ENCODE data around the gene CA11.

DNA sequence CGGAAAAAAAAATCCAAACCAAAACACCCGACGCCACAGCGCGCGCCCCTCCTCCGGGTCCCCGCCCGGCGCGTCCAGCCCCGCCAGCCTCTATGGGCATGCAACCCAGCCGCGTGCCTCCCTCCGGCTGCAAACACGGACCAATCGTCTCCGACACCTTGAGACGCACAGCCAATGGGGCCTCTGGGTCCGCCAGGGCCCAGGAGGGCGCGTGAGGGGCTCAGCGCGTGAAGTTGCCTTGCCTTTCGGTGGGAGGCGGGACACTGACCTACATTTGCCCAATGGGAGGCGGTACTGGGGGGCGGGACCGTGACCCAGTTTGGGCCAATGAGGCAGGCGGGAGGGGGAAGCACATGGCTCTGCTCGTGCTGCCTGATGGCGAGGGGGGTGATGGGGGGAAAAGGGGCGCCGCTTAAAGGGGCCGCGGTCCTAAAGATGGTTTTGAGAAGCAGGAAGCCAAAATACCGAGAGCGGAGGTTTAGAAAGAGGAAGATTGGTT lies 8.5 kb downstream of the CA11 start:
- TF ChIP-seq POLR2AphosphoS5 (IDR thresholded peaks at IDR 0.05) (peak; percentile 58 to 85 (median 82)), POLR2A (IDR thresholded peaks at IDR 0.05) (no peak)
